ENCODE measurements around the gene ZNF277.

DNA sequence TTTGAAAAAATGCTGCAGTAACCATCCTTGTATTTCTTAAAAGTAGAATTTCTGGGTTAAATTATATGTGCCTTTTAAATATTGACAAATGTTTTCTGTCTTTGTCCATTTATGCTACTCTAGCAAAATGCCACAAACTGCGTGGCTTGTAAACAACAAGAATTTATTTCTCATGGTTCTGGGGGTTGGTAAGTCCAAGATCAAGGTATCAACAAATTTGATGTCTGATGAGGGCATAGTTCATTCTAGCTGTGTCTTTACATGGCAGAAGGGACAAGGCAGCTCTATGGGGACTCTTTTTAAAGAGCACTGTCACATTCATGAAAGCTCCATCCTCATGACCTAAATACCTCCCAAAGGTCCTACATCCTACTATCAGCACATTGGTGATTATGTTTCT lies 27.7 kb downstream of the ZNF277 start:
- TF ChIP-seq CTCF (IDR thresholded peaks at IDR 0.05) (no peak), POLR2A (IDR thresholded peaks at IDR 0.05) (no peak)
